ENCODE results near the gene INPP5A.

Gene INPP5A

DNA sequence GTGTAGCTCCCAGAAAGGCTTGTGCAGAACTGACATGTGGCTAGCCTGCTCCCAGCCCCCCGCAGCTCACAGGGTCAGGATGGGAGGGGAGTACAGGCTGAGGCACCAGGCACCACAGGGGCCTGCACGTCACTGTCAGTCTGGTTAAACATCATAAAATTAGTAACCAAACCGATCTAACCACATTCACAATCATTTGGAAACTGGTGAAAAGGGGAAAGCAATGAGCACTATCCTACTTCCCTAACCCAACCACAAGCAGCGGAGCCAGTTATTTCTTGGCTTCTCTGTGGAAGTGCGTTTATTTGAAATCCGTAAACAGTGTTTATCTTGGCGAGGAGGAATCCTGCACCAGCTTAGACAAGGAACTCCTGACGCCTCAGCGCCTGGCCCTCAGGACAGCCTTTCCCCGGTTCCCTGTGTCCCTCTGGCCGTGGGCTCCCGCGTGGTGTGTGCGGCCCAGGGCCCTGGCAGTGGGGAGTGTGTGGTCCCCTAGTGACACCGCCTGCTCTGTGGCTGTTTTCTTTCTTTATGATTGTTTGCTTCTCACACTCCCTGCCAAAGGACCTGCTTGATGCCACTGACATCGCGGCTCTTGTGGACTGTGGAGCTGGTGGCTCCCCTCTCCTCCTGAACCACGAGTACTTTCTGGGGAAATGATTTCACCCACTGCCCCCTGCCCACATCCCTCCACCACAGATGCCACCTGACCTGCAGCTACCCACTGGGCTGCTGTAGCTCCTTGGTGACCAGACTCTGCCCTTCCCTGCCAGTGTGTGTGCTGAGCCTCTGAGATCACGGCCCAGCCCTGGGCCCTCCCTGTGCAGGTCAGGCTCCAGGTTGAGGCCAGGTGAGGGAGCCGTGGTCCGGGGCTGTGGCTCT is 38.0 kb downstream of the INPP5A start:
- no peak for ATAC-seq
- TF ChIP-seq OSR1 (CRISPR knock-in tag; IDR thresholded peaks at IDR 0.05) (no peak), TCF4 (CRISPR knock-in tag; IDR thresholded peaks at IDR 0.05; ENCODE audit: borderline replicate concordance) (no peak), ISL1 (CRISPR knock-in tag; IDR thresholded peaks at IDR 0.05) (no peak), CREB5 (CRISPR knock-in tag; IDR thresholded peaks at IDR 0.05; ENCODE audit: low read depth) (no peak), PPARA (CRISPR knock-in tag; IDR thresholded peaks at IDR 0.05; ENCODE audit: borderline replicate concordance) (no peak), ARNTL (CRISPR knock-in tag; IDR thresholded peaks at IDR 0.05; ENCODE audit: borderline replicate concordance, low read depth) (no peak), ZFP3 (CRISPR knock-in tag; IDR thresholded peaks at IDR 0.05) (no peak), ESRRG (CRISPR knock-in tag; IDR thresholded peaks at IDR 0.05) (no peak), ZNF565 (CRISPR knock-in tag; conservative IDR thresholded peaks at IDR 0.05; ENCODE audit: low read depth) (no peak), SNAI2 (CRISPR knock-in tag; IDR thresholded peaks at IDR 0.05) (no peak), CSDC2 (CRISPR knock-in tag; IDR thresholded peaks at IDR 0.05) (no peak)
- TF ChIP-seq, protein P1, sequence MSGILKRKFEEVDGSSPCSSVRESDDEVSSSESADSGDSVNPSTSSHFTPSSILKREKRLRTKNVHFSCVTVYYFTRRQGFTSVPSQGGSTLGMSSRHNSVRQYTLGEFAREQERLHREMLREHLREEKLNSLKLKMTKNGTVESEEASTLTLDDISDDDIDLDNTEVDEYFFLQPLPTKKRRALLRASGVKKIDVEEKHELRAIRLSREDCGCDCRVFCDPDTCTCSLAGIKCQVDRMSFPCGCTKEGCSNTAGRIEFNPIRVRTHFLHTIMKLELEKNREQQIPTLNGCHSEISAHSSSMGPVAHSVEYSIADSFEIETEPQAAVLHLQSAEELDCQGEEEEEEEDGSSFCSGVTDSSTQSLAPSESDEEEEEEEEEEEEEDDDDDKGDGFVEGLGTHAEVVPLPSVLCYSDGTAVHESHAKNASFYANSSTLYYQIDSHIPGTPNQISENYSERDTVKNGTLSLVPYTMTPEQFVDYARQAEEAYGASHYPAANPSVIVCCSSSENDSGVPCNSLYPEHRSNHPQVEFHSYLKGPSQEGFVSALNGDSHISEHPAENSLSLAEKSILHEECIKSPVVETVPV (CRISPR knock-in tag; IDR thresholded peaks at IDR 0.05): no peak
- TF ChIP-seq, protein P2, sequence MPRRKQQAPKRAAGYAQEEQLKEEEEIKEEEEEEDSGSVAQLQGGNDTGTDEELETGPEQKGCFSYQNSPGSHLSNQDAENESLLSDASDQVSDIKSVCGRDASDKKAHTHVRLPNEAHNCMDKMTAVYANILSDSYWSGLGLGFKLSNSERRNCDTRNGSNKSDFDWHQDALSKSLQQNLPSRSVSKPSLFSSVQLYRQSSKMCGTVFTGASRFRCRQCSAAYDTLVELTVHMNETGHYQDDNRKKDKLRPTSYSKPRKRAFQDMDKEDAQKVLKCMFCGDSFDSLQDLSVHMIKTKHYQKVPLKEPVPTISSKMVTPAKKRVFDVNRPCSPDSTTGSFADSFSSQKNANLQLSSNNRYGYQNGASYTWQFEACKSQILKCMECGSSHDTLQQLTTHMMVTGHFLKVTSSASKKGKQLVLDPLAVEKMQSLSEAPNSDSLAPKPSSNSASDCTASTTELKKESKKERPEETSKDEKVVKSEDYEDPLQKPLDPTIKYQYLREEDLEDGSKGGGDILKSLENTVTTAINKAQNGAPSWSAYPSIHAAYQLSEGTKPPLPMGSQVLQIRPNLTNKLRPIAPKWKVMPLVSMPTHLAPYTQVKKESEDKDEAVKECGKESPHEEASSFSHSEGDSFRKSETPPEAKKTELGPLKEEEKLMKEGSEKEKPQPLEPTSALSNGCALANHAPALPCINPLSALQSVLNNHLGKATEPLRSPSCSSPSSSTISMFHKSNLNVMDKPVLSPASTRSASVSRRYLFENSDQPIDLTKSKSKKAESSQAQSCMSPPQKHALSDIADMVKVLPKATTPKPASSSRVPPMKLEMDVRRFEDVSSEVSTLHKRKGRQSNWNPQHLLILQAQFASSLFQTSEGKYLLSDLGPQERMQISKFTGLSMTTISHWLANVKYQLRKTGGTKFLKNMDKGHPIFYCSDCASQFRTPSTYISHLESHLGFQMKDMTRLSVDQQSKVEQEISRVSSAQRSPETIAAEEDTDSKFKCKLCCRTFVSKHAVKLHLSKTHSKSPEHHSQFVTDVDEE (CRISPR knock-in tag; IDR thresholded peaks at IDR 0.05): no peak

GRCh38 chr10:132576671-132577349 is 39.2 kb downstream of the INPP5A start:
- TF ChIP-seq OSR1 (CRISPR knock-in tag; IDR thresholded peaks at IDR 0.05): no peak
- TF ChIP-seq, protein P1 (CRISPR knock-in tag; IDR thresholded peaks at IDR 0.05): no peak
- no peak for TF ChIP-seq SNAI2 (CRISPR knock-in tag; IDR thresholded peaks at IDR 0.05)
- TF ChIP-seq ZNF565 (CRISPR knock-in tag; conservative IDR thresholded peaks at IDR 0.05; ENCODE audit: low read depth): no peak
- no peak for TF ChIP-seq ZNF8 (CRISPR knock-in tag; IDR thresholded peaks at IDR 0.05)
- TF ChIP-seq GLIS3 (CRISPR knock-in tag; IDR thresholded peaks at IDR 0.05): no peak
- TF ChIP-seq, protein P2 (CRISPR knock-in tag; IDR thresholded peaks at IDR 0.05): no peak
- TF ChIP-seq ZFP30 (CRISPR knock-in tag; IDR thresholded peaks at IDR 0.05): no peak
- TF ChIP-seq, protein P3, sequence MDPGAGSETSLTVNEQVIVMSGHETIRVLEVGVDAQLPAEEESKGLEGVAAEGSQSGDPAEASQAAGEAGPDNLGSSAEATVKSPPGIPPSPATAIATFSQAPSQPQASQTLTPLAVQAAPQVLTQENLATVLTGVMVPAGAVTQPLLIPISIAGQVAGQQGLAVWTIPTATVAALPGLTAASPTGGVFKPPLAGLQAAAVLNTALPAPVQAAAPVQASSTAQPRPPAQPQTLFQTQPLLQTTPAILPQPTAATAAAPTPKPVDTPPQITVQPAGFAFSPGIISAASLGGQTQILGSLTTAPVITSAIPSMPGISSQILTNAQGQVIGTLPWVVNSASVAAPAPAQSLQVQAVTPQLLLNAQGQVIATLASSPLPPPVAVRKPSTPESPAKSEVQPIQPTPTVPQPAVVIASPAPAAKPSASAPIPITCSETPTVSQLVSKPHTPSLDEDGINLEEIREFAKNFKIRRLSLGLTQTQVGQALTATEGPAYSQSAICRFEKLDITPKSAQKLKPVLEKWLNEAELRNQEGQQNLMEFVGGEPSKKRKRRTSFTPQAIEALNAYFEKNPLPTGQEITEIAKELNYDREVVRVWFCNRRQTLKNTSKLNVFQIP (CRISPR knock-in tag; IDR thresholded peaks at IDR 0.05; ENCODE audit: borderline replicate concordance, low read depth): no peak
- no peak for ATAC-seq

Measured in SK-N-SH treated with all-trans-retinoic acid at 6 μM for 48 hours (cell line).